CD4-positive, alpha-beta T cell treated with Interleukin-6 at 100 ng/mL for 8 hours (primary cell): ENCODE data around the gene NAA10.
"Not testable (repeated sequence)": the region's sequence is repeated elsewhere in the genome, so short reads cannot be mapped to it uniquely, and the experiment has no call there.

Source experiments
- DNase-seq: peaks from one replicate; pipeline ENCODE4 v3.0.0-alpha.2; 2020; ENCODE audit warnings: mixed read lengths, low spot score

NAA10 gene

DNA sequence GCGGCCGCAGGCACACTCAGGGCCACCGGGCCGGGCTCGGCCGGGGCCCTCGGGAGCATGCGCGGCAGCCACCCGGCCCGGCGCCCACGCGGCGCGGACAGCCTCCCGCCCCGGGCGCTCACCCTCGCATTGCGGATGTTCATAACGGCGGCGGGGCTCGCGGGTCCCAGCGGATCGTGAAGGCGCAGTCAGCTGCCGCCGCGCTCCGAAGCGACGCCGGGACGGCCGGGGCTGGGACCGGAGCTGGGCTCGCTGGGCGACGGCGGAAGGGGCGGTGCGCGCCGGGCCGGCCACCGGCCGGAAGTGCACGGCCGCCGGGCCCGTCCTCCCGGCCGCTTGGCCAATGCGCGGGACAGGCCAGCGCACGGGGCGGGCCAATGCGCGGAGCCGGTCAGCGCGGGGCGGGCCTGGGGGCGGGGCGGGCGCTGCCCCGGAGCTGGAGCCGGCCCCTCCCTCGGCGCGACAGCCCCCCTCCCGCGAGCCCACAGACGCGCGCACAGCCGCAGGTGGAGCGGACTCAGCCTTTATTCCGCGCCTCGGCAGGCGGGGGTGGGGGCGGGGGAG lies at the start of gene NAA10:
Gene NAA10, minus strand, starts transcription at position 276 of the 564 bp plus-strand sequence. Its CDS starts 133 bp downstream, at position 143.
- peak; percentile 64 for DNase-seq

DNA sequence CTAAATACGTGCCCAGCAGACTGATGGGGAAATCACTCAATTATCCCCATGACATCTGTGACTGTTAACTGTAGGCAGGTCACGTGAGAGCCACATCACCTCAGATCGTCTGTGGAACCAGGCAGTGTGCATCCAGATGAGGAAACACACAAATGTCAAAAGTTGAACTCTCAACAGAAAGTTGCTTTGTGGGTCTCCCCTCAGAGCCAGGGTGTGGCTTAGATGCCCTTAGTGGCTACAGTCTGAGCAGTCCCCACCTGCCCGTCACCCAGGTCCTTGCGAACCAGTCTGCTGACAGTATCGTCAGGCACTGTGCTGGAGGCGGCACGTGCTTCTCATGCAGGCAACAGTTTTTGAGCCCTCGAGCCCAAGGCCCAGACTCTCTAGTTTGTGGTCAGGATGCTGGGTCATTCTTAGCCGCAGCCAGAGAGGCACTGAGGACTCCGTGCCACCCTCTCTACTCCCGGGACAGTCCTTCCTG lies 48.5 kb upstream of the NAA10 start:
- DNase-seq, result no peak

DNA sequence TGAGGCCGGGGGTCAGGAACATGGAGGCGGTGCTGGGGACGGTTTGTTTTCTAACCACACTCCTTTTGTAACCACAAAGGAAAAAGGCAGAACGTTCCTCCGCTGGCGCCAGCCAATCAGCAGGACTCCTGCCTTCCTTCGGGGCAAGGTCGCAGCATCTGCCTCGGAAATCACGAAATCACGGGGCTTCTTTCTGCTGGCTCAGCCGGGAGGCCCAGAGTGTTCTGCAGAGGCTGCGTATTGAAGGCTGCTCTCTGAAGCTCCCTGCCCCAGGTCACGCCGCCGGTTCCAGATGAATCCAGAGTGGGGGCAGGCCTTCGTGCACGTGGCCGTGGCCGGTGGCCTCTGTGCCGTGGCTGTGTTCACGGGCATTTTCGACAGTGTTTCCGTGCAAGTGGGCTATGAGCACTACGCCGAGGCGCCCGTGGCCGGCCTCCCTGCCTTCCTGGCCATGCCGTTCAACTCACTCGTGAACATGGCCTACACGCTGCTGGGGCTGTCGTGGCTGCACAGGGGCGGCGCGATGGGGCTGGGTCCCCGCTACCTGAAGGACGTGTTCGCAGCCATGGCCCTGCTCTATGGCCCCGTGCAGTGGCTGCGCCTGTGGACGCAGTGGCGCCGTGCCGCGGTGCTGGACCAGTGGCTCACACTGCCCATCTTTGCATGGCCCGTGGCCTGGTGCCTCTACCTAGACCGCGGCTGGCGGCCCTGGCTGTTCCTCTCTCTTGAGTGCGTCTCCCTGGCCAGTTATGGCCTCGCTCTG lies 47.1 kb upstream of the NAA10 start:
- DNase-seq, result peak; percentile 76

DNA sequence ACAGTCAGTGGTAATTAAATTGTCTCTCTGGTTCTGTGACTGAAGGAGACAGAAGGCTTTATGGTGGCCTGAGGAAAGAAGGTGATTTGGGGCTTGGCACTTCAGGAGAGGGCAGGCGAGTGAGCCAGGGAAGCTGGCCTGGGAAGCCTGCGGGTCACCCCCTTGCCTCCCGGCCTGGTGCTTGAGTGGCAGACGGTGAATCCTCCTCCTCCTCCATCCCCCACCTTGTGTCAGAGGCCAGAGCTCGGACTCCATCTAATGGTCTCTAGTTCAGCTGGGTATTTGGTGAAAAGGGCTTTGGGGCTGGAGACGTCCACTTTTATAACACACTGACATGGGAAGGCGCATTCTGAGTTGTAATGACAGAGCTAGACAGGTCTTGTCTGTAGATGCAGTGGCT lies 46.4 kb upstream of the NAA10 start:
- DNase-seq, result no peak

DNA sequence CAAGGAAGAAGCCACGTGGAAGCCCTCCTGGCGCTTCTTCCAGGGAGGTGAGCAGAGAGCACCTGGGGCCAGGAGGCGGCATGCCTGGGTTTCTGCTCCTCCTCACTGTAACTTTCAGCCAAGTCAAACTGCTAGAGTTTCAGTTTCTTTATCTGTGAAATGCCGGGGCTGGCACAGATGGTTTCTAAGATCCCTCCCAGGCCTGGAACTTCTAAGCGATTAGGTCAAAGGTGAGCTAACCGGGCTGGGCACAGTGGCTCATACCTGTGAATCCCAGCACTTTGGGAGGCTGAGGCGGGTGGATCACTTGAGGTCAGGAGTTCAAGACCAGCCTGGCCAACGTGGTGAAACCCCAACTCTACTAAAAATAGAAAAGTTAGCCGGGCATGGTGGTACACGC lies 45.6 kb upstream of the NAA10 start:
- DNase-seq, result not testable (repeated sequence)

DNA sequence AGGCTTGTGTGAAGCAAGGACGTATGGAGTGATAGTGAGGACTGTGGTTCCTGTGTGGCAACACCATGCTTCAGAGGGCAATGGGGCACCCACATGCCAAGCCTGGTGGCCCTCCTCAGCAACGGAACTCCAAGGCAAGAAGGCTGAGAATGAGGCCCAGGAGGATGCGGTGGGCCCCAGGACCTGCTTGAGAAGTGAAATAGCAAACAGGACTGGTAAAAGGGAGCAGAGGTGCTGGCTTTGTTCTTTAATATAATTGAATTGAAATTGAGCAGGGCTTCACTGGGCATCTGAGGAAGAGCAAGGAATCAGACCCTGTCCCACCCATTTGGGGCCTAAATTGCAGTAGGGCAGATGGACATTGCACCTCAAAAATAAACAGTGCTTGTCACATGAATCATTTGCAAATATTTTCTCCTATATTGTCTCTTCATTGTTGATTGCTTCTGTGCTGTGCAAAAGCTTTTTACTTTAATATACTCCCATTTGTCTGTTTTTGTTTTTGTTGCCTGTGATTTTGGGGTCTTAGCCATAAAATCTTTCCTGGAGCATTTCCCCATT lies 40.0 kb upstream of the NAA10 start:
- peak; percentile 1 for DNase-seq

DNA sequence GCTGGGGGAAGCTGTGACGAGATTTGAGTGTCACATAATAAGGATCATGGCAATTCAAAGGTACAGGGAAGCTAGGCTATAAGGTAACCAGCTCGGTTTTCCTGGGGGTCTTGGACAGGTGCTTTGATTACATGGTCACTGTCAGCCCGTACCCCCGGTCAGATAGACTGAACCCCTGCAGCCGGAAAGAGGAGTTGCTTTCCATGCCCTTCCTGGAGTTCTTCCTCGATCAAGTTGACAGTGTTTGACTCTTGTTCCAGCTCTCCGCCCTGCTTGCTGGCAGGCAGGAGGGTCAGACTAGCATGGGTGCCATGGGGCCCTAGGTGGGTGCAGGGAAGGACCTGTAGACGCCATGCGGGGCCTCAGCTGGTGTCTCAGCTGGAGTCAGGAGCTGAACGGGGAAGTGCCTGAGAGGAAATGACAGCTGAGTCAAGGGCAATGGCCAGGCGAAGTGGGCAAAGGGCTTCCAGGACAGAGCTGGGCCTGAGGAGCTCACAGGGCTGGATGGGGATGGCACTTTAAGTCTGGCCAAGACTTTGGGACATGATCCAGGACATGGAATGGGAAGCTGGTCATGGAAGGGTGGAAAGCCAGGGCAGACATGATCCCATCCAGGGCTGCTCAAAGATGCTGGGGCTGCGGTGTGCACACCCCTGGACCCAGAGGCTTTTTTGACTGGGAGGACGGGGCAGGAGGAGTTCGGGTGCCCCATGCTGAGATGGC lies 39.3 kb upstream of the NAA10 start:
- DNase-seq, result peak; percentile 3

DNA sequence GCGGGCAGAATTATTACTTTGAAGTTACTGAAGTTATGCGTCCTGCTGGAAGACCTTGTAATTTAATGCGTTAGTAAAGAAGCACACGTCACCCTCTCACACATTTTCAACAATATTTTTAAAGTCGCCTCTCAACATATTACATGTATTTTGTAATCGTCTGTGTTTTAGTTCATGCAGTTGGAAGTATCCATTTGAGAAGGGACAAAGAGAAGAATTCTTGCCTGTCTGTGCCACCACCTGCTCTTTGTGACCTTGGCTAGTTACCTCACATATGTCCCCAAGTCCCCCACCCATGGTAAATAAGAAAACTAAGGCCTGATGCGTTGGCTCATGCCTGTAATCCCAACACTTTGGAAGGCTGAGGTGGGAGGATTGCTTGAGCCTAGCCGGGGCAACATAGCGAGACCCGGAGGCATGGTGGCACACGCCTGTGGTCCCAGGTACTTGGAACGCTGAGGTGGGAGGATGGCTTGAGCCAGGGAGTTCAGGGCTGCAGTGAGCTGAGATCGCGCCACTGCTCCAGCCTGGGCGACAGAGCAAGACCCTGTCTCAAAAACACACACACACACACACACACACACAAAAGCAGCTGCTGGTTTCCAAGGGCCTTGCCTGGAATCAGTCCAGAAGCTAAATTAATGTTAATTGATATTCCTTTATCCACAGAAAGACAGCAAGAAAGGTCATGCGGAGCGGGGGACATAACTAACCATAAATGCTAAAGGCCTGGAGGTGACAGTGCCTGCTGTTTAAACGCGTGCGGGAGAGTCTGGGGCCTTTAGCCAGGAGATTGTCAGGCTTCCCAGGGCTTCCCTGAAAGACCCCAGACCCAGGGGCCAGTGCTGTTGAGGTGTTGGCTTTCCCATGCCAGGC lies 38.5 kb upstream of the NAA10 start:
- DNase-seq, result peak; percentile 1

DNA sequence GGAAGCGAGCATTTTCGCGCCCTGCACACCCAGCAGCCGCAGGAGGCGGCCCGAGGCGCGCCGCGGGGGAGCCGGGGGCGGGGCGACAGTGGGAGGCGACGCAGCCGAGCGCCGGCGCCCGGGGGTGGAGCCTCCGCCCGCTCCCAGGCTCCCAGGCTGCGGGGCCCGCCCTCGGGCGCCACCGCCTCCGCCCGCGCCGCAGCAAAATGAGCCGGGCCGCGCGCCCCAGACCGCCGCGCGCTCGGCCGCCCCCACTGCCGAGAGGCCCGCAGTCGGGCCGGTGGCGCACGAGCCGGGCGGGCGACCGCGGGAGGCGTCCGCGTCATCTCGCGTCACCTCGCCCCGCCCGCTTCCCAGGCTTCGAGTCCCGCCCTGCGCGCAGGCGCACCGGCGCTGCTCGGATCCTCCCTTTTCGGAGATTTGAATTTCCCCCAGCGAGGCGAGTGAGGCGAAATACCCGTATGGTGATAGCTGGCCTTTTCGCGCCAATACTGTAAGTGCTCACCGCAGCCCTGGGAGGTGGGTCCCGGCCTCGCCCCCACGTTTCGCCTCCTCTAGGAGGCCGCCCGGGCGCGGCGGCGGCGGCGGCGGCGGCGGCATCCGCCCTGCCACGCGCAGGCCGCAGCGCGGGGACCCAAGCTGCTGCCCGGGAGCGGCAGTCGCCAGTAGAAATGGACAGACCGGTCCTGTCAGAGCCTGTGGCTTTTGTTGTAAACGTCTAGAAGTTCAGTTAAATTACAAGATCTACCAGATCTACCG lies 37.7 kb upstream of the NAA10 start, which contains the start of gene TMEM187:
Gene TMEM187, plus strand, starts transcription at position 387 of the 759 bp plus-strand sequence. CDS start 9,309 bp downstream, outside the sequence.
- peak; percentile 88 for DNase-seq

DNA sequence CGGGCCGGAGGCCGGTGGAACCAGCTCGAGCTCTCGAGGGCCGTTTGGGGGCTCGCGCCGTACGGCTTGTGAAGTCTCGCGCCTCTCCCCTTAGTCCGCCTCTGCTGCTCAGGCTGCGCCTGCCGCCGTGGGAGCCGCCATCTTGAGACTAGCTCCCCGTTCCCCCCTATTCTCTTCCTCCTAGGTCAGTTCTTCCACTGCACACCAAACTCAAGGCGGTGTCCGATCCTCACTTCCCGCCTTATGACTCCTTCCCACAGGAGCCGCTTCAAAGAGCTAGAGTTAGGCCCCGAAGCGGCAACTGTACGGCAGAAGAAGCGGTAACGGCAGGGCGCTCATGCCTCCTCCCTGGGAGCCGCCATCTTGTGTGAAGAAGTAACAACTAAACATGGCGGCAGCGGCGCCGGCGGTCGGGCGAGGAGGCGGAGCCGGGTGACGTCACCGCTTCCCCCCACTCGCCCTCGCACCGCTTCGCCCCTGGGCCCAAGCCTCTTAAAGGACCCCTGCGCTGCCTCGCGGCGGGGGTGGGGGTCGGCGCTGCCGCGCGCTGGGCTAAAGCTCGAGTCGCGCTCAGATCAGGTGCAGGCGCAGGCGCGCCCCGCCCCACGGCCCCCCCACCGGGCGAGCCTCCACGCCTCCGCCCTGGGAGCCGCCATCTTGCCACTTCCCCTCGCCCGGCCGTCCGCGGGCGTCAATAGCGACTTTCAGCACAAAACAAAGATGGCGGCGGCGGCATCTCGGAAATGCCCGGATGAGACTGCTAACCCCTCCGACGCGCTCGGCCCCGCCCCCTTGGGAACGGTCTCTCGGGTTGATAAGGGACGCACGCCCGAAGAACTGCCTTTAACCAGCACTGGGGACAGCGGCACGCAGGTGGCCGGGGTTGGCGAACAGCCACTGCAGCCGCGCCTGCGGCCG lies 36.9 kb upstream of the NAA10 start, which contains the start of gene HCFC1:
Gene HCFC1, minus strand, starts transcription at position 369 of the 918 bp plus-strand sequence. CDS start 978 bp downstream, outside the sequence.
- peak; percentile 94 for DNase-seq

DNA sequence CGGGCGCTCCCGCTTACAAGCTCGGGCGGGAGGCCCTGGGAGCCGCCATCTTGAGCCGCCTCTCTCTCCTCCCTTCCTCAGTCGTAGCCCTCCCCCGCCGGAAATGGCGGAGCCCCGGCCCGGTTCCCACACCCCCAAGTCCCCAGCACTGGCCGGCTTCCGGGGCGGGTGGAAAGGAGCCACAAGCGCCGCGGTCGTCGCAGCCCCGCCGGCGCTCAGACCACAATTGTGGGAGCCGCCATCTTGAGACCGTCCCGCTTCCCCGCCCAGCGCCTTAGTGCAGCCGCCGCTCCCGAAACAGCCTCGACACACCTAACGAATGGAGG lies 36.2 kb upstream of the NAA10 start:
- peak; percentile 94 for DNase-seq

DNA sequence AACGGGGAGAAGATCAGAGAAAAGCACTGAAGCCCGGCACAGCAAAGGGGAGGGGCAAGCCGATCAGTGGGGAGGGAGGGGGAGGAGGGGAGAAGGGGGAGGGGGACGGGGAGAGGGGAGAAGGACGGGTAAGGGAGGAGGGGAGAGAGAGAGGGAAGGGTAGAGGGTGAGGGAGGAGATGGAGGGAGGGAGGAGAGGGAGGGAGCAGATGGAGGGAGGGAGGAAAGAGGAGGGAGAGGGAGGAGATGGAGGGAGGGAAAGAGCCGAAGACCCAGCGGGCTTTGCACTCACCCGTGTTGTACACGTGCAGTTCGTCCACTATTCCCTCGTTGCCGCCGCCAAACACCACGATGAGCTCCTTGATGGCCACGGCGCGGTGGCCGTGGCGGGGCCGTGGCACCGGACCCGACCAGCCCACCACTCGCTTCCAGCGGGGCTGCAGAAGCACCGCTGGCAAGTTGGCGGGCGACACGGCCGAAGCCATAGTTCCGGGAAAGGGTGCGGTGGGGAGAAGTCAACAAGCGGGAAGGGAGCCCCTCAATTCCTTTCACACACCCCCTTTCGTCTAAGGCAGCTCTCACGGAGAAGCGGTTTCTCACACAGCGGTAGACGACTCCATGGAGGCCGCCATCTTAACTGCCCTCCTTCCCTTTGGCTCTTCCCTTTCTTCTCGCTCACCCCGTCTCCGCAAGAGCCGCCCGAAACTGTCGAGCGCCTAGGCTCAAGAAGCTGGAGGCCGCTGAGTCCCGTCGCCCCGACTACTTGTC lies 35.7 kb upstream of the NAA10 start:
- peak; percentile 40 for DNase-seq

DNA sequence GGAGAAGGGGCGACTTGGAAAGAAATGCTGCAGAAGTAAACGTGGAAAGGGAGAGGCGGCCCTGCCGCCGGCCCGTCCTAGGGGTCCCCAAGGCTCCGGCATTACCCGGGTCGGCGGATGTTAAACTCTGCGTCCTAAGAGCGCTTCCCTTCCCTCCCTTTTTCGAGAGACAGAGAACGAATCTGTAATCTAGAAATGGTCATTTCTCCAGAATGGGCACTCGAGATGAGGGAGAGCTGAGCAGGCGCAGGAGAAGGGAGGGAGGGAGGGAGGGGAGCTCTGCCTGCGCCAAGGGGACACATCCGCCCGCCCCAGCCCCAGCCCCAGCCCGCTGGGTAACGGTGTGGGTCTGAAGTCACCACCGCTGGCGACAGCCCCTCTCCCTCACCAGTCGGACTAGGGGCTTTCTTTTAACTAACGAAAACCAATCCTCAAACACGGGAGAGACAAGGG lies 35.1 kb upstream of the NAA10 start:
- DNase-seq, result no peak

DNA sequence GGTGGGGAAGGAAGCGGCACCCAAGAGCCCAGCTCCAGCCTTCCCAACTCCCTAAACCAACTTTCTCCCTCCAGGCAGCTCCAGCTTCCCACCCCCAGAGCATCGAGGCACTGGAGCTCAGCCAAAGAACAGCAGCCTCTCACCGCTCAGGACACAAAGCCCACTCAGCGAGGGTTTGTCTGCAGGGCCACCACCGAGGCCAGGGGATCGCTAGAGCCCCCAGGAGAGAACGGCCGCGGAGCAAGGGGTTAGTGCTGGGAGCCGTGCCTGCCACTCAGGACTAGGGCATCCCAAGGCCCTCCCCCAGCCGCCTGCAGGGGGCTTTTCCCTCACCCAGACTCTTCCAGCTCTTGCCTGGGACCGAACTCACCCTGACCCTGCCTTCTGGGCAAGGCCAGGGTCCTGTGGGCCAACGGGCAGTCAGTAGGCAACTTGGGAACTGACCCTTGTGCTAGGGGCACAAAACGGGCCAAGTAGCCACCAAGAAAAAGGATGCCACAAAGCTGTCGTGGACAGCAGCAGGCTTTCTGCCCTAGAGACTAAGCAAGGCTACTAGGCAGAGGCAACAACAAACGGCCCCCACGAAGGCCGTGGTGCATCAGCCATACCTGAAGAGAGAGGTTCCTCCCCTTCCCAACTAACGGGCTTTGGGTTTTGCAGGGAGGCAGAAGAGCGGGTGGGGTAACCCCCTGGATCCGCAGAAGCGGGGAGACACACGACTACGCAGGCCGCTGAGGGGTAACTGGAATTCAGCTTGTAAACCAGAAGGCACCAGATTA lies 34.5 kb upstream of the NAA10 start:
- no peak for DNase-seq

DNA sequence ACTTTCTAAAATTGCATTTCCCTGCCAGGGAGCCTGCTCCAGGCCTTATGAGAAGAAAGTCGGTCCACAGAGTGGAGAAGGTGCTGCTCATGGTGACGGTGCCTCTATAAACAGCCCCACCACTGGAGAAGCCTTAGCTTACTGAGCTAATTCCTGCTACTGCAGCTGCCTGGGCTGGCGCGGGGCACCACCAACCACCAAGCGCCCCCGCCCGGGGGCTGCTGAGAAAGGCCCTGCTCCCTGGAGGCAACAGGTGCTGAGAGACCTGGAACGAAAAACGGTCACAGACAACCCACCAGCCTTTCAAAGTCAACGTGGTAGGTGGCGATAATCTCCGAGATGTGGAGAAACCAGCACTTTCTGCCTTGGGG lies 33.9 kb upstream of the NAA10 start:
- DNase-seq, result peak; percentile 50

DNA sequence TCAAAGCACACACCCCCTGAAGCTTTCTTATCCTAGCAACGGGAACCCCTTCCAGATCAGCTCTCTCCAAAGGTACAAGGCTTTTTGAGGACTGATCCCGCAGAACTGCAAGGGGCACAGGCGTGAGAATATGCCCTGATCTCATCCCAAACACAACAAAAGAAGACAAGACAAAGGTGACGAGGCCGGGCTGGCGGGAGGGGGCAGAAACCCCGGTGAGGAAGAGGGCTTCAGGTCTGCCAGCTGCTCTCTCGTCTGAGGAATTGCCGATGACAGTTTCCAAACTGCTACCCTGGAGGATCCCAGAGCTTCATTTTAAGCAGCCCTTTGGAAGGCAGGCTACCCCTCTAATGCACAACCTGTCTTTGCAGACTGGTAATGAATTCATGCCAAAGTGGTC lies 33.4 kb upstream of the NAA10 start:
- no peak for DNase-seq

DNA sequence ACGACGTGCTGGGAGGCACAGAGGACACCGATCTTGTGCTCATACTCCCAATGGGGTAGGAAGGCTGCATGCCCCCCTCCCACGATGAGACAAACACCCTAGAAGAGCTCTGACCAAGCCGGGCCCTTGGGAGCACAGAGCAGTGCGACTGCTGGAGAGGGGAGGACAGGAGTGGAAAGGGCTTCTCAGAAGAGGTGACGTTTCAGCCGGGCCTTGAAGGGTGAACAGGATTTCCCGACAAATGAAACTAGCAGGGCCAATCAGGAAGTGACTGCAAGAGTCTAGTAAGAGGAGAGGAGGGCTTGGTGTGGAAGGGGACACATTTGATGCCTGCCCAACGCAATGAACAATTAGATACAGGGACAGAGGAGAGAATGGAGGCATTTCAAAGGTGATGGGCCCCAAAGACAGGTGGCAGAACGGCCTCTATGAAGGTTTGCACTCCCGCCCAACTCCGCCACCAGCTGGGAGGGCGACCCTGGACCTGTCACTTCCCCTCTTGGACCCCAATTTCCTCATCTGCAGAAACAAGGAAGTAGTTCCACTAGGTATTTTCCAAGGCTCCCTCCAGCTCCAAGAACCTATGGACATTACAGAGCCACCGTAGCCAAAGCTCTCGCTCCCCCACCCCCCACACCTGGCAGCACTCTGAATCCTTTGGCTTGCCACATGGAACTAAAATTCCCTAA lies 32.8 kb upstream of the NAA10 start:
- peak; percentile 45 for DNase-seq
